ENCODE results near the gene CD300E.

DNA sequence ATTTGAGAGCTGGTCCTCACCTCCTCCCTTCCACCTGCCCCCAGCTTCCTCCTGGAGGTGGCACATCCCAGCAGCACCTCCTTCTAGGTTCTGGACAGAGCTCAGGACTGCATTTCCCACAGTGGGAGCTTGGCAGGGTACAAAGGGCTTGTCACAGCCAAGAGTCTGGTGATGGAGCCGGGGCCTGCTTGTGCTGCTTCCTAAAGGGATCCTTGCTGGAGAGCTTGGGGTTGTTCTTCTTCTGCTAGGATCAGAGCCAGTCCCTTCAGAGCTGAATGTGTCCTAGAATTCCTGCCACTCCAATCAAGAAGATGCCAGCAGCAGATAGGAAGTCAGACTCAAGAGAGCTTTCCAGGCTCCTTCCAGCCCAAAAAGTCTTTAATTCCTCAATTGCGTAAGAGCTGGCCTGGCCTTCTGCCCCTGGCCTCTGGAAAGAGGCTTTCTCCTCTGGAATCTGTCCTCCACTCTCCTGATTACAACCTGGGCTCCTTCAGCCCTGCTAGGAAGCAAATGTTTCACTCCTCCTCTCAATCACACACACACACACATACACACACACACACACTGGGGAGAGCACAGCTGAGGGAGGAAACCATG, 4.4 kb downstream of the CD300E start:
- TF ChIP-seq EZH2 (IDR thresholded peaks at IDR 0.05; ENCODE audit: borderline replicate concordance, low read depth, low read length, severe bottlenecking) (no peak), JUN (IDR thresholded peaks at IDR 0.05; ENCODE audit: borderline replicate concordance, insufficient read depth, insufficient read length, low read depth) (no peak), POLR2A (IDR thresholded peaks at IDR 0.05; ENCODE audit: low read depth, low read length) (no peak), POLR2AphosphoS5 (IDR thresholded peaks at IDR 0.05; ENCODE audit: insufficient read depth, low read depth, low read length) (no peak), FOS (IDR thresholded peaks at IDR 0.05; ENCODE audit: borderline replicate concordance, insufficient read depth, low read length) (no peak), MYC (IDR thresholded peaks at IDR 0.05; ENCODE audit: low read depth, low read length) (no peak)
- TF ChIP-seq, protein P1, sequence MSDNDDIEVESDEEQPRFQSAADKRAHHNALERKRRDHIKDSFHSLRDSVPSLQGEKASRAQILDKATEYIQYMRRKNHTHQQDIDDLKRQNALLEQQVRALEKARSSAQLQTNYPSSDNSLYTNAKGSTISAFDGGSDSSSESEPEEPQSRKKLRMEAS (IDR thresholded peaks at IDR 0.05; ENCODE audit: insufficient read depth, insufficient read length) = no peak
- TF ChIP-seq, protein P2, sequence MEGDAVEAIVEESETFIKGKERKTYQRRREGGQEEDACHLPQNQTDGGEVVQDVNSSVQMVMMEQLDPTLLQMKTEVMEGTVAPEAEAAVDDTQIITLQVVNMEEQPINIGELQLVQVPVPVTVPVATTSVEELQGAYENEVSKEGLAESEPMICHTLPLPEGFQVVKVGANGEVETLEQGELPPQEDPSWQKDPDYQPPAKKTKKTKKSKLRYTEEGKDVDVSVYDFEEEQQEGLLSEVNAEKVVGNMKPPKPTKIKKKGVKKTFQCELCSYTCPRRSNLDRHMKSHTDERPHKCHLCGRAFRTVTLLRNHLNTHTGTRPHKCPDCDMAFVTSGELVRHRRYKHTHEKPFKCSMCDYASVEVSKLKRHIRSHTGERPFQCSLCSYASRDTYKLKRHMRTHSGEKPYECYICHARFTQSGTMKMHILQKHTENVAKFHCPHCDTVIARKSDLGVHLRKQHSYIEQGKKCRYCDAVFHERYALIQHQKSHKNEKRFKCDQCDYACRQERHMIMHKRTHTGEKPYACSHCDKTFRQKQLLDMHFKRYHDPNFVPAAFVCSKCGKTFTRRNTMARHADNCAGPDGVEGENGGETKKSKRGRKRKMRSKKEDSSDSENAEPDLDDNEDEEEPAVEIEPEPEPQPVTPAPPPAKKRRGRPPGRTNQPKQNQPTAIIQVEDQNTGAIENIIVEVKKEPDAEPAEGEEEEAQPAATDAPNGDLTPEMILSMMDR (IDR thresholded peaks at IDR 0.05; ENCODE audit: extremely low read depth in 1 of 2, insufficient read depth in 1 of 2, low read depth in 1 of 2, low read length in 2 of 2) = no peak

Measured in endothelial cell of umbilical vein (primary cell).